ENCODE data around the gene SLC9A3. TPM values are rescaled to one million over a fixed set of nuclear protein-coding genes. Genes with fewer than 3 reads are reported as not detected.

Gene SLC9A3
- total RNA-seq, 1 experiment from 2014 or later: 0.85 TPM

DNA sequence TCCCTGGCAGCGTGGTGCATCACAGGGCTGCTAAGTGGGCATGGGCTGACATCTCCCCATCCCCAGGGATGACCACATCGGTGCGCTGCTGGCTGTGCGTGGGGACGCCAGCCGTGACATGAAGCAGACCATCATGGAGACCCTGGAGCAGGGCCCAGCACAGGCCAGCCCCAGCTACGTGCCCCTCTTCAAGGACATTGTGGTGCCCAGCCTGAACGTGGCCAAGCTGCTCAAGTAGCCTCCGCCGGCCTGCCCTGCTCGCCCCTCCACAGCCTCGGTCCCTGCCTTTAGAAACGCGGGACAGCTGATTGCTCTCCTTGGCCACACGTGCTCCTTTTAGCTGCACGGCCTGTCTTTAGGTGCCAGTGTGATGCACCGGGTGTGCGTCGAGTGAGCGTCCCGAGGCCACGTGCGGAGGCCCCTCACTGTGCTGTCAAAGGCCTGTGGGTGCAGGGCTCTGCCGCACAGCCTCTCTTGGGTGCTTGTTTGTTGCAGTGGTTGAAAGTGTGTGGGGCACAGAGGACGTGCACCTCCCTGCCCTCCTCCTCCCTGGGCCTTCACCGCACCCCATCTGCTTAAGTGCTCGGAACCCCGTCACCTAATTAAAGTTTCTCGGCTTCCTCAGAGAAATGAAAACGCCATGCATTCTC lies 57.5 kb downstream of the SLC9A3 start:
- H3K9me3 ChIP-seq (ENCODE audit: control insufficient read depth, low read depth, low read length): no peaks in the 10 kb centered on the region
- no peaks in the 10 kb centered on the region for H4K20me1 ChIP-seq (ENCODE audit: control insufficient read depth, insufficient read depth, insufficient read length)
- H3K79me1 ChIP-seq (ENCODE audit: insufficient read depth, low read depth, low read length, poor library complexity, severe bottlenecking): no peaks in the 10 kb centered on the region
- no peak overlapping the region for H4K5ac ChIP-seq (ENCODE audit: insufficient read length, low read depth, low read length)
- no peak overlapping the region for H2BK20ac ChIP-seq (ENCODE audit: low read depth, low read length, poor library complexity, severe bottlenecking)
- no CpG with 5 or more reads among the region's 30 CpGs for WGBS (ENCODE audit: extremely low coverage, insufficient read length, low lambda C conversion rate)
- H3K27me3 ChIP-seq (ENCODE audit: insufficient read depth, low read length): no peaks in the 10 kb centered on the region
- no peak overlapping the region for H2BK15ac ChIP-seq (ENCODE audit: low read depth, low read length)
- H2BK120ac ChIP-seq (ENCODE audit: low read depth, low read length, poor library complexity, severe bottlenecking): no peak overlapping the region
- no peak overlapping the region for H3K27ac ChIP-seq (ENCODE audit: insufficient read length, low read depth, low read length)
- no peak overlapping the region for H3K23ac ChIP-seq (ENCODE audit: insufficient read length, low read depth, low read length)
- Mint-ChIP-seq H3K9me3 (no peaks in the 10 kb centered on the region), H3K27ac (no peak overlapping the region; a peak in 1 of 7 replicates), H3K4me3 (no peak overlapping the region), H3K4me1 (peaks cover 3 to 5% of the 10 kb centered on the region in 2 experiments), H3K27me3 (ENCODE audit: low read depth) (peaks cover under 1% of the 10 kb centered on the region; the same call in 1 of the 2 replicates), H3K36me3 (ENCODE audit: insufficient read depth in 1 of 3, low read depth in 3 of 3) (peaks cover 8 to 28% (median 25%) of the 10 kb centered on the region in 3 experiments; a peak in 6 of 7 replicates)
- no peaks in the 10 kb centered on the region for H3K79me2 ChIP-seq (ENCODE audit: insufficient read depth, low read length)
- no peak overlapping the region for H3K4ac ChIP-seq (ENCODE audit: low read depth, low read length)
- no peak overlapping the region for H3K18ac ChIP-seq (ENCODE audit: insufficient read length, low read depth, low read length)
- no peak overlapping the region for H3T11ph ChIP-seq (ENCODE audit: low read length)
- H2BK5ac ChIP-seq (ENCODE audit: insufficient read length, low read length): no peak overlapping the region
- H3K23me2 ChIP-seq (ENCODE audit: insufficient read length, low read depth, low read length, poor library complexity, severe bottlenecking): no peaks in the 10 kb centered on the region
- no peak overlapping the region; the same call in 1 of the 2 replicates for H3K14ac ChIP-seq (ENCODE audit: insufficient read depth, low read length)
- no peak overlapping the region for H3K56ac ChIP-seq (ENCODE audit: insufficient read length, low read depth, low read length)
- no peak for DNase-seq
- no peak overlapping the region for H3K9ac ChIP-seq (ENCODE audit: extremely low read depth, insufficient read length, low read length)
- TF ChIP-seq, protein P1, sequence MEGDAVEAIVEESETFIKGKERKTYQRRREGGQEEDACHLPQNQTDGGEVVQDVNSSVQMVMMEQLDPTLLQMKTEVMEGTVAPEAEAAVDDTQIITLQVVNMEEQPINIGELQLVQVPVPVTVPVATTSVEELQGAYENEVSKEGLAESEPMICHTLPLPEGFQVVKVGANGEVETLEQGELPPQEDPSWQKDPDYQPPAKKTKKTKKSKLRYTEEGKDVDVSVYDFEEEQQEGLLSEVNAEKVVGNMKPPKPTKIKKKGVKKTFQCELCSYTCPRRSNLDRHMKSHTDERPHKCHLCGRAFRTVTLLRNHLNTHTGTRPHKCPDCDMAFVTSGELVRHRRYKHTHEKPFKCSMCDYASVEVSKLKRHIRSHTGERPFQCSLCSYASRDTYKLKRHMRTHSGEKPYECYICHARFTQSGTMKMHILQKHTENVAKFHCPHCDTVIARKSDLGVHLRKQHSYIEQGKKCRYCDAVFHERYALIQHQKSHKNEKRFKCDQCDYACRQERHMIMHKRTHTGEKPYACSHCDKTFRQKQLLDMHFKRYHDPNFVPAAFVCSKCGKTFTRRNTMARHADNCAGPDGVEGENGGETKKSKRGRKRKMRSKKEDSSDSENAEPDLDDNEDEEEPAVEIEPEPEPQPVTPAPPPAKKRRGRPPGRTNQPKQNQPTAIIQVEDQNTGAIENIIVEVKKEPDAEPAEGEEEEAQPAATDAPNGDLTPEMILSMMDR (conservative IDR thresholded peaks at IDR 0.05): no peak
- no peak overlapping the region for H2AFZ ChIP-seq (ENCODE audit: low read length)
- H4K91ac ChIP-seq (ENCODE audit: insufficient read length, low read depth, low read length): no peak overlapping the region
- H3K4me1 ChIP-seq (ENCODE audit: insufficient read depth, low read length): no peaks in the 10 kb centered on the region
- H4K8ac ChIP-seq (replicated peaks; ENCODE audit: insufficient read length, low read depth, low read length): no peak overlapping the region
- H2BK12ac ChIP-seq (ENCODE audit: insufficient read length, low read depth, low read length): no peak overlapping the region
- H3K4me2 ChIP-seq (ENCODE audit: insufficient read depth, insufficient read length, low read length): no peak overlapping the region
- H2AK5ac ChIP-seq (ENCODE audit: insufficient read length, low read length): no peak overlapping the region

All from H9 (cell line).